Stimulated activated CD4-positive, alpha-beta T cell treated with anti-CD3 and anti-CD28 coated beads, Interleukin-15, amount 100 ng/mL, for 1 hour (primary cell): ENCODE results near the gene DLG4.
A peak's percentile ranks its signal among the peaks of the same experiment; 100 is the strongest.

Source experiments
- DNase-seq, 2 donors: peaks; one replicate each; pipeline ENCODE4 v3.0.0-alpha.2; 2020; ENCODE audit warnings: low read depth in 1 of 2, low spot score in 1 of 2

The DLG4 gene

GRCh38 chr17:7219812-7220592 lies at the start of gene DLG4, which contains the start of gene ACADVL:
Gene DLG4, minus strand, starts transcription at chr17:7219836.
Gene ACADVL, plus strand, starts transcription at chr17:7219938. Its CDS starts 47 bp downstream, at chr17:7219985.
- DNase-seq = peak; percentile 52 to 69

GRCh38 chr17:7266784-7267183 lies 47.1 kb upstream of the DLG4 start:
- no peak for DNase-seq

- DNase-seq = no peak
These were observed 44.1 kb upstream of the DLG4 start for GRCh38 chr17:7263801-7264078.

- DNase-seq = no peak
These were observed 43.5 kb upstream of the DLG4 start for GRCh38 chr17:7262935-7263800.

GRCh38 chr17:7262192-7262934 lies 42.7 kb upstream of the DLG4 start, which contains the start of gene CLDN7:
Gene CLDN7, minus strand, starts transcription at chr17:7262478. Its CDS starts 435 bp downstream, at chr17:7262043.
- DNase-seq = no peak

GRCh38 chr17:7261379-7262191 lies 41.9 kb upstream of the DLG4 start:
- DNase-seq = no peak

GRCh38 chr17:7260651-7261378 lies 41.2 kb upstream of the DLG4 start:
- no peak for DNase-seq

- no peak for DNase-seq
These were observed 40.5 kb upstream of the DLG4 start for GRCh38 chr17:7260151-7260550.

GRCh38 chr17:7259555-7259889 lies 39.9 kb upstream of the DLG4 start:
- no peak for DNase-seq

GRCh38 chr17:7258731-7259554 lies 39.3 kb upstream of the DLG4 start:
- DNase-seq = no peak

- DNase-seq = no peak
These were observed 37.3 kb upstream of the DLG4 start for GRCh38 chr17:7256766-7257456.

- DNase-seq = no peak
These were observed 34.9 kb upstream of the DLG4 start for GRCh38 chr17:7254511-7254910.

GRCh38 chr17:7253082-7253481 lies 33.4 kb upstream of the DLG4 start:
- no peak for DNase-seq

GRCh38 chr17:7252176-7253043 lies 32.8 kb upstream of the DLG4 start, which contains the start of gene ELP5:
Gene ELP5, plus strand, starts transcription at chr17:7252215. Its CDS starts 336 bp downstream, at chr17:7252551.
- DNase-seq = peak; percentile 68 to 73

- DNase-seq = peak; percentile 97 to 98
These were observed 32.1 kb upstream of the DLG4 start, which contains the start of gene CTDNEP1 for GRCh38 chr17:7251661-7252175. Gene CTDNEP1, minus strand, starts transcription at chr17:7251734. Its CDS starts 438 bp downstream, at chr17:7251296.

- DNase-seq = no peak
These were observed 31.3 kb upstream of the DLG4 start for GRCh38 chr17:7250695-7251627.
